GM12878 (cell line): ENCODE measurements around the gene DCAF17. TPM values are rescaled to one million over a fixed set of nuclear protein-coding genes. Genes with fewer than 3 reads are reported as not detected.

Experiments
- CBX3 ChIP-seq: fragments of 200-600 bp; sonication (generic); IDR thresholded peaks from 2 replicates; pipeline ENCODE4 v1.6.1; 2016; ENCODE audit warnings: low read depth, borderline replicate concordance
- FOXM1 ChIP-seq: IDR thresholded peaks from 2 replicates; pipeline ENCODE4 v1.6.1; 2012; ENCODE audit warnings: low read depth, mild to moderate bottlenecking, inconsistent platforms, low read length, moderate library complexity
- JUNB ChIP-seq: IDR thresholded peaks from 2 replicates; pipeline ENCODE4 v1.6.1; 2016; ENCODE audit warnings: antibody characterized with exemption, mild to moderate bottlenecking
- KLF5 ChIP-seq: fragments of 450-650 bp; IDR thresholded peaks from 2 replicates; pipeline ENCODE4 v1.6.1; 2014; ENCODE audit warnings: mild to moderate bottlenecking; ENCODE audit not compliant: partially characterized antibody
- MEF2A ChIP-seq: IDR thresholded peaks from 2 replicates; pipeline ENCODE4 v1.6.1; 2011; ENCODE audit warnings: low read depth, mild to moderate bottlenecking, low read length, moderate library complexity; ENCODE audit not compliant: insufficient read depth
- MYB ChIP-seq: fragments of 150-350 bp; IDR thresholded peaks from 2 replicates; pipeline ENCODE4 v1.6.1; 2014; ENCODE audit warnings: mild to moderate bottlenecking, low read depth, low read length, borderline replicate concordance
- RAD21 ChIP-seq: IDR thresholded peaks from 2 replicates; pipeline ENCODE4 v1.6.1; 2011; ENCODE audit warnings: mild to moderate bottlenecking, low read depth, low read length, moderate library complexity; ENCODE audit not compliant: insufficient read depth
- RFX5 ChIP-seq: IDR thresholded peaks from 2 replicates; pipeline ENCODE4 v1.6.1; 2011; ENCODE audit warnings: low read depth, low read length, improper control_type of control experiment
- SIX5 ChIP-seq: IDR thresholded peaks from 2 replicates; pipeline ENCODE4 v1.6.1; 2011; ENCODE audit warnings: mild to moderate bottlenecking, low read depth, low read length, moderate library complexity; ENCODE audit not compliant: severe bottlenecking
- TAF1 ChIP-seq: IDR thresholded peaks from 2 replicates; pipeline ENCODE4 v1.6.1; 2011; ENCODE audit warnings: mild to moderate bottlenecking, low read depth, low read length, borderline replicate concordance
- ZNF622 ChIP-seq: fragments of 450-650 bp; IDR thresholded peaks from 2 replicates; pipeline ENCODE4 v1.6.1; 2017; ENCODE audit warnings: mild to moderate bottlenecking, inconsistent platforms
- polyA plus RNA-seq, 11 experiments: library from polyadenylated mRNA; depleted of rRNA in 4 of 11; unstranded in 6 of 11; stranded (reverse) in 5 of 11; fragments of >200 nt; fragmentation: Nextera tagmentation in 4 of 11; fragmentation: Illumina TruSeq in 1 of 11; extraction: Ambion mirVana in 4 of 11; extraction: Trizol in 1 of 11; gene quantifications; 1 replicate in 1 of 11; 2 replicates in 10 of 11; pipeline versions ENCODE4 v1.2.1 to v1.2.3, GENCODE V29; 2011 to 2016; ENCODE audit warnings: inconsistent platforms in 2 of 11, missing spikeins in 2 of 11, low read depth in 1 of 11
- total RNA-seq, 4 experiments: library from RNA; depleted of rRNA in 3 of 4; stranded (reverse); fragments of >200 nt in 3 of 4; fragmentation: Illumina TruSeq in 1 of 4; extraction: Trizol in 1 of 4; gene quantifications; 2 replicates each; pipeline versions ENCODE4 v1.2.1 to v1.2.3, GENCODE V29; 2013 to 2021
- TF ChIP-seq, protein P1 (sequence below): IDR thresholded peaks from 2 replicates; pipeline ENCODE4 v1.6.1; 2012; ENCODE audit warnings: mild to moderate bottlenecking, low read depth, low read length
- TF ChIP-seq, protein P2 (sequence below): fragments of 450-650 bp; IDR thresholded peaks from 2 replicates; pipeline ENCODE4 v1.6.1; 2017; ENCODE audit warnings: mild to moderate bottlenecking, moderate library complexity
- TF ChIP-seq, protein P3 (sequence below), 3 experiments: IDR thresholded peaks in 2 of 3; conservative IDR thresholded peaks in 1 of 3; 2 replicates each; pipeline ENCODE4 v1.5.1; 2011; ENCODE audit warnings: low read depth in 3 of 3, low read length in 3 of 3, mild to moderate bottlenecking in 3 of 3, control low read depth in 2 of 3, moderate library complexity in 2 of 3, inconsistent platforms in 1 of 3, mixed read lengths in 1 of 3; ENCODE audit not compliant: control insufficient read depth in 2 of 3, insufficient read depth in 1 of 3; ENCODE audit errors: extremely low read depth in 1 of 3
- TF ChIP-seq, protein P4 (sequence below): fragments of 450-650 bp; formaldehyde crosslinking; IDR thresholded peaks from 2 replicates; pipeline ENCODE4 v1.4.0; 2022; ENCODE audit warnings: mild to moderate bottlenecking, moderate library complexity

DCAF17 gene
- total and polyA plus RNA-seq, 10 of the 15 experiments (the other 5 are each of a cell fraction or from before 2014, with no cell fraction given): 5.2 to 32.9 (median 23.4) TPM

DNA sequence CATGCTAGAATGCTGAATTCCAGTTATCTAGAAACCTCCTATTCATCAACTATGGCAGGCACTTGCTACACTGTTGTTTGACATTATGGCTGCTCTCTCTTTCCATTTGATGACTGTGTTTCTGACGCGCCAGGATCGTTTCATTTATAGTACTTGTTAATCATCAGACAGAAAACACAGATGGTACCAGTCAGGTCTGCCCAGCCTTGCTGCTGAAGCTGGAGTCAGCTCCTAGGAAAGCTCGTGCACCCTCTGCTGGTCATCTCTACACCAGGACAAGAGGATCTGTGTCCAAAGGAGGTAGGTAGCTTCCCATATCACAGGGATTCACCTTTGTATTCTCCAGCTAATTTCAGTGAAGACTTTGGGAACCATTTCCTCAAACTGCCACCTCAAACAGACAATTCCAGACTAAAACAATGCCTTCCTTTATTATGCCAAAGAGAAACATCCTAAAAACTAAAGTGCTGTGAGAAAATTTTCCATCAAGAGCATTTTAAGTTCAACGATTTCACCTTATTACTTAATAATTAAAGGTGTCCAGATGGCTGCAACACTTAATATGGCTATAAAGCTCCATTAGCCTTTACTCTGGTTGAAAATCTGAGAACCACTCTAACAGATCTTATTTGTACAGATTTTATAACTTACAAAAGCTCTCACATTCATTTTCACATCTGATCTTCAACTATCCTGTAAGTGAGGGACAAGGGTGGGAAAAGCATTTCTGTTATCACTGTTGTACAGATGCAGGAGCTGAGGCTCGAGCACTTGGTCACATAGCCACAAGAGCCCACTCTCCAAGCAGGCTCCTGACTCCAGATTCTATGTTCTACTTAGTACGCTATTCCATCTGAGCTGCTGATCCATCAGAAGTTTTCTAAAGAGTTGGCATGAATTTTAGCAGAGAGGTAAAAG, 17.8 kb upstream of the DCAF17 start (continued):
- TF ChIP-seq, protein P1, sequence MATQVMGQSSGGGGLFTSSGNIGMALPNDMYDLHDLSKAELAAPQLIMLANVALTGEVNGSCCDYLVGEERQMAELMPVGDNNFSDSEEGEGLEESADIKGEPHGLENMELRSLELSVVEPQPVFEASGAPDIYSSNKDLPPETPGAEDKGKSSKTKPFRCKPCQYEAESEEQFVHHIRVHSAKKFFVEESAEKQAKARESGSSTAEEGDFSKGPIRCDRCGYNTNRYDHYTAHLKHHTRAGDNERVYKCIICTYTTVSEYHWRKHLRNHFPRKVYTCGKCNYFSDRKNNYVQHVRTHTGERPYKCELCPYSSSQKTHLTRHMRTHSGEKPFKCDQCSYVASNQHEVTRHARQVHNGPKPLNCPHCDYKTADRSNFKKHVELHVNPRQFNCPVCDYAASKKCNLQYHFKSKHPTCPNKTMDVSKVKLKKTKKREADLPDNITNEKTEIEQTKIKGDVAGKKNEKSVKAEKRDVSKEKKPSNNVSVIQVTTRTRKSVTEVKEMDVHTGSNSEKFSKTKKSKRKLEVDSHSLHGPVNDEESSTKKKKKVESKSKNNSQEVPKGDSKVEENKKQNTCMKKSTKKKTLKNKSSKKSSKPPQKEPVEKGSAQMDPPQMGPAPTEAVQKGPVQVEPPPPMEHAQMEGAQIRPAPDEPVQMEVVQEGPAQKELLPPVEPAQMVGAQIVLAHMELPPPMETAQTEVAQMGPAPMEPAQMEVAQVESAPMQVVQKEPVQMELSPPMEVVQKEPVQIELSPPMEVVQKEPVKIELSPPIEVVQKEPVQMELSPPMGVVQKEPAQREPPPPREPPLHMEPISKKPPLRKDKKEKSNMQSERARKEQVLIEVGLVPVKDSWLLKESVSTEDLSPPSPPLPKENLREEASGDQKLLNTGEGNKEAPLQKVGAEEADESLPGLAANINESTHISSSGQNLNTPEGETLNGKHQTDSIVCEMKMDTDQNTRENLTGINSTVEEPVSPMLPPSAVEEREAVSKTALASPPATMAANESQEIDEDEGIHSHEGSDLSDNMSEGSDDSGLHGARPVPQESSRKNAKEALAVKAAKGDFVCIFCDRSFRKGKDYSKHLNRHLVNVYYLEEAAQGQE: no peak
- TF ChIP-seq FOXM1: no peak
- TF ChIP-seq KLF5: no peak
- TF ChIP-seq, protein P2, sequence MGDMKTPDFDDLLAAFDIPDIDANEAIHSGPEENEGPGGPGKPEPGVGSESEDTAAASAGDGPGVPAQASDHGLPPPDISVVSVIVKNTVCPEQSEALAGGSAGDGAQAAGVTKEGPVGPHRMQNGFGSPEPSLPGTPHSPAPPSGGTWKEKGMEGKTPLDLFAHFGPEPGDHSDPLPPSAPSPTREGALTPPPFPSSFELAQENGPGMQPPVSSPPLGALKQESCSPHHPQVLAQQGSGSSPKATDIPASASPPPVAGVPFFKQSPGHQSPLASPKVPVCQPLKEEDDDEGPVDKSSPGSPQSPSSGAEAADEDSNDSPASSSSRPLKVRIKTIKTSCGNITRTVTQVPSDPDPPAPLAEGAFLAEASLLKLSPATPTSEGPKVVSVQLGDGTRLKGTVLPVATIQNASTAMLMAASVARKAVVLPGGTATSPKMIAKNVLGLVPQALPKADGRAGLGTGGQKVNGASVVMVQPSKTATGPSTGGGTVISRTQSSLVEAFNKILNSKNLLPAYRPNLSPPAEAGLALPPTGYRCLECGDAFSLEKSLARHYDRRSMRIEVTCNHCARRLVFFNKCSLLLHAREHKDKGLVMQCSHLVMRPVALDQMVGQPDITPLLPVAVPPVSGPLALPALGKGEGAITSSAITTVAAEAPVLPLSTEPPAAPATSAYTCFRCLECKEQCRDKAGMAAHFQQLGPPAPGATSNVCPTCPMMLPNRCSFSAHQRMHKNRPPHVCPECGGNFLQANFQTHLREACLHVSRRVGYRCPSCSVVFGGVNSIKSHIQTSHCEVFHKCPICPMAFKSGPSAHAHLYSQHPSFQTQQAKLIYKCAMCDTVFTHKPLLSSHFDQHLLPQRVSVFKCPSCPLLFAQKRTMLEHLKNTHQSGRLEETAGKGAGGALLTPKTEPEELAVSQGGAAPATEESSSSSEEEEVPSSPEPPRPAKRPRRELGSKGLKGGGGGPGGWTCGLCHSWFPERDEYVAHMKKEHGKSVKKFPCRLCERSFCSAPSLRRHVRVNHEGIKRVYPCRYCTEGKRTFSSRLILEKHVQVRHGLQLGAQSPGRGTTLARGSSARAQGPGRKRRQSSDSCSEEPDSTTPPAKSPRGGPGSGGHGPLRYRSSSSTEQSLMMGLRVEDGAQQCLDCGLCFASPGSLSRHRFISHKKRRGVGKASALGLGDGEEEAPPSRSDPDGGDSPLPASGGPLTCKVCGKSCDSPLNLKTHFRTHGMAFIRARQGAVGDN: no peak; the same call in none of the 2 replicates
- peak; percentile 17; the same call in 1 of the 2 replicates for TF ChIP-seq JUNB
- TF ChIP-seq, protein P3, sequence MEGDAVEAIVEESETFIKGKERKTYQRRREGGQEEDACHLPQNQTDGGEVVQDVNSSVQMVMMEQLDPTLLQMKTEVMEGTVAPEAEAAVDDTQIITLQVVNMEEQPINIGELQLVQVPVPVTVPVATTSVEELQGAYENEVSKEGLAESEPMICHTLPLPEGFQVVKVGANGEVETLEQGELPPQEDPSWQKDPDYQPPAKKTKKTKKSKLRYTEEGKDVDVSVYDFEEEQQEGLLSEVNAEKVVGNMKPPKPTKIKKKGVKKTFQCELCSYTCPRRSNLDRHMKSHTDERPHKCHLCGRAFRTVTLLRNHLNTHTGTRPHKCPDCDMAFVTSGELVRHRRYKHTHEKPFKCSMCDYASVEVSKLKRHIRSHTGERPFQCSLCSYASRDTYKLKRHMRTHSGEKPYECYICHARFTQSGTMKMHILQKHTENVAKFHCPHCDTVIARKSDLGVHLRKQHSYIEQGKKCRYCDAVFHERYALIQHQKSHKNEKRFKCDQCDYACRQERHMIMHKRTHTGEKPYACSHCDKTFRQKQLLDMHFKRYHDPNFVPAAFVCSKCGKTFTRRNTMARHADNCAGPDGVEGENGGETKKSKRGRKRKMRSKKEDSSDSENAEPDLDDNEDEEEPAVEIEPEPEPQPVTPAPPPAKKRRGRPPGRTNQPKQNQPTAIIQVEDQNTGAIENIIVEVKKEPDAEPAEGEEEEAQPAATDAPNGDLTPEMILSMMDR (IDR thresholded peaks at IDR 0.05 in 2 of 3, conservative IDR thresholded peaks at IDR 0.05 in 1 of 3; ENCODE audit: control insufficient read depth in 2 of 3, extremely low read depth in 1 of 3, insufficient read depth in 1 of 3, low read depth in 3 of 3, low read length in 3 of 3): peak; percentile 83 to 95 (median 88); a peak in 5 of 6 replicates
- no peak for TF ChIP-seq RFX5
- TF ChIP-seq ZNF622: no peak
- no peak for TF ChIP-seq TAF1
- no peak for TF ChIP-seq SIX5
- TF ChIP-seq RAD21: peak; percentile 97
- 0 out of 2 replicates have a peak, but pooled peaks have one; percentile 56 for TF ChIP-seq MEF2A
- no peak for TF ChIP-seq MYB
- no peak for TF ChIP-seq CBX3
- TF ChIP-seq, protein P4, sequence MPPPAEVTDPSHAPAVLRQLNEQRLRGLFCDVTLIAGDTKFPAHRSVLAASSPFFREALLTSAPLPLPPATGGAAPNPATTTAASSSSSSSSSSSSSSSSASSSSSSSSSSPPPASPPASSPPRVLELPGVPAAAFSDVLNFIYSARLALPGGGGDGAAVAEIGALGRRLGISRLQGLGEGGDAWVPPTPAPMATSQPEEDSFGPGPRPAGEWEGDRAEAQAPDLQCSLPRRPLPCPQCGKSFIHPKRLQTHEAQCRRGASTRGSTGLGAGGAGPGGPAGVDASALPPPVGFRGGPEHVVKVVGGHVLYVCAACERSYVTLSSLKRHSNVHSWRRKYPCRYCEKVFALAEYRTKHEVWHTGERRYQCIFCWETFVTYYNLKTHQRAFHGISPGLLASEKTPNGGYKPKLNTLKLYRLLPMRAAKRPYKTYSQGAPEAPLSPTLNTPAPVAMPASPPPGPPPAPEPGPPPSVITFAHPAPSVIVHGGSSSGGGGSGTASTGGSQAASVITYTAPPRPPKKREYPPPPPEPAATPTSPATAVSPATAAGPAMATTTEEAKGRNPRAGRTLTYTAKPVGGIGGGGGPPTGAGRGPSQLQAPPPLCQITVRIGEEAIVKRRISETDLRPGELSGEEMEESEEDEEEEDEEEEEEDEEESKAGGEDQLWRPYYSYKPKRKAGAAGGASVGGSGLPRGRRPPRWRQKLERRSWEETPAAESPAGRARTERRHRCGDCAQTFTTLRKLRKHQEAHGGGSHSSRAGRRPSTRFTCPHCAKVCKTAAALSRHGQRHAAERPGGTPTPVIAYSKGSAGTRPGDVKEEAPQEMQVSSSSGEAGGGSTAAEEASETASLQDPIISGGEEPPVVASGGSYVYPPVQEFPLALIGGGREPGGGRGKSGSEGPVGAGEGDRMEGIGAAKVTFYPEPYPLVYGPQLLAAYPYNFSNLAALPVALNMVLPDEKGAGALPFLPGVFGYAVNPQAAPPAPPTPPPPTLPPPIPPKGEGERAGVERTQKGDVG (CRISPR knock-in tag): no peak
